Endothelial cell of umbilical vein (primary cell): ENCODE results near the gene MRPL42. TPM values are rescaled to one million over a fixed set of nuclear protein-coding genes. Genes with fewer than 3 reads are reported as not detected.

Experiments used
- BruUV-seq: library from RNA; stranded (reverse); fragments of 400-500 nt; replicated peaks from 2 replicates; lab custom pipeline; 2021; lab: Mats Ljungman, UMichigan
- CTCF ChIA-PET: fragments of 300-600, 350-600 bp; sonication (Branson Sonifier 250); formaldehyde crosslinking; loops from one replicate; lab custom pipeline; 2021; ENCODE audit warnings: antibody characterized with exemption, inconsistent platforms; lab: Charles Lee
- POLR2A ChIA-PET: fragments of 300-600, 350-600 bp; sonication (Branson Sonifier 250); formaldehyde crosslinking; loops from one replicate; lab custom pipeline; 2021; ENCODE audit warnings: antibody characterized with exemption, inconsistent platforms; lab: Charles Lee
- DNase-seq: peaks from one replicate; pipeline ENCODE4 v3.0.0-alpha.2; 2011; ENCODE audit warnings: low read depth, low spot score
- FAIRE-seq: peaks from 2 replicates; lab custom pipeline; 2011; peaks lifted over from hg19 to GRCh38; lab: Jason Lieb, UNC
- H2AFZ ChIP-seq: 2 replicates; pipeline ENCODE4 v1.6.0; 2012; ENCODE audit warnings: low read depth, low read length, control low read depth, inconsistent platforms
- H3K27ac ChIP-seq: 2 replicates; pipeline ENCODE4 v1.5.1; 2011; ENCODE audit warnings: low read depth, mild to moderate bottlenecking, control low read depth, low read length, moderate library complexity; ENCODE audit not compliant: insufficient read depth
- H3K27me3 ChIP-seq, 2 experiments: 2 replicates each; pipeline versions ENCODE4 v1.6.0 to v1.6.1; 2011; ENCODE audit warnings: low read length in 2 of 2, mixed read lengths in 1 of 2; ENCODE audit not compliant: control insufficient read depth in 2 of 2, insufficient read depth in 2 of 2
- H3K36me3 ChIP-seq, 2 experiments: 2 replicates in 1 of 2; 3 replicates in 1 of 2; pipeline ENCODE4 v1.5.1; 2011; ENCODE audit warnings: low read length in 2 of 2, mild to moderate bottlenecking in 1 of 2, moderate library complexity in 1 of 2; ENCODE audit not compliant: control insufficient read depth in 2 of 2, insufficient read depth in 2 of 2; ENCODE audit errors: extremely low read depth in 1 of 2
- H3K4me1 ChIP-seq: 3 replicates; pipeline ENCODE4 v1.5.1; 2011; ENCODE audit warnings: mild to moderate bottlenecking, low read length; ENCODE audit not compliant: control insufficient read depth, insufficient read depth; ENCODE audit errors: extremely low read depth
- H3K4me2 ChIP-seq: 2 replicates; pipeline ENCODE4 v1.6.1; 2011; ENCODE audit warnings: low read length, control low read depth, mixed read lengths; ENCODE audit not compliant: insufficient read depth
- H3K4me3 ChIP-seq, 3 experiments: fragments of 200-600 bp in 1 of 3; sonication (generic), shearing (Covaris generic) in 1 of 3; replicated peaks in 1 of 3; 2 replicates each; pipeline ENCODE4 v1.5.1; 2011 to 2016; ENCODE audit warnings: control low read depth in 3 of 3, low read length in 3 of 3, mild to moderate bottlenecking in 2 of 3, inconsistent platforms in 1 of 3, low read depth in 1 of 3, moderate library complexity in 1 of 3; ENCODE audit not compliant: insufficient read depth in 1 of 3
- H3K79me2 ChIP-seq: 2 replicates; pipeline ENCODE4 v1.6.0; 2012; ENCODE audit warnings: low read length, inconsistent platforms; ENCODE audit not compliant: control insufficient read depth, insufficient read depth
- H3K9ac ChIP-seq: replicated peaks from 2 replicates; pipeline ENCODE3; 2011; ENCODE audit warnings: low read length, control low read depth; ENCODE audit not compliant: insufficient read depth; ENCODE audit errors: extremely low read depth
- H3K9me1 ChIP-seq: replicated peaks from 3 replicates; pipeline ENCODE4 v1.6.0; 2011; ENCODE audit warnings: mild to moderate bottlenecking, low read length; ENCODE audit not compliant: control insufficient read depth, insufficient read depth; ENCODE audit errors: extremely low read depth
- H3K9me3 ChIP-seq: replicated peaks from 2 replicates; pipeline ENCODE4 v1.5.1; 2012; ENCODE audit warnings: low read length, inconsistent platforms; ENCODE audit not compliant: control insufficient read depth, insufficient read depth
- H4K20me1 ChIP-seq: replicated peaks from 2 replicates; pipeline ENCODE3; 2011; ENCODE audit warnings: mild to moderate bottlenecking, low read length; ENCODE audit not compliant: control insufficient read depth, insufficient read depth; ENCODE audit errors: extremely low read depth
- EZH2 ChIP-seq: IDR thresholded peaks from 2 replicates; pipeline ENCODE4 v1.6.1; 2012; ENCODE audit warnings: borderline replicate concordance, low read depth, mild to moderate bottlenecking, moderate library complexity, low read length, inconsistent platforms; ENCODE audit not compliant: severe bottlenecking
- FOS ChIP-seq: IDR thresholded peaks from 2 replicates; pipeline ENCODE4 v1.6.1; 2011; ENCODE audit warnings: mild to moderate bottlenecking, low read length, moderate library complexity, borderline replicate concordance; ENCODE audit not compliant: insufficient read depth
- GATA2 ChIP-seq: IDR thresholded peaks from 2 replicates; pipeline ENCODE4 v1.7.0; 2011; ENCODE audit warnings: low read depth, mild to moderate bottlenecking, moderate library complexity, mixed read lengths, low read length; ENCODE audit not compliant: insufficient read length, insufficient read depth
- JUN ChIP-seq: IDR thresholded peaks from 2 replicates; pipeline ENCODE4 v1.6.1; 2011; ENCODE audit warnings: borderline replicate concordance, low read depth; ENCODE audit not compliant: insufficient read length, insufficient read depth
- MYC ChIP-seq: IDR thresholded peaks from one replicate; pipeline ENCODE4 v1.6.1; 2011; ENCODE audit warnings: mild to moderate bottlenecking, low read depth, low read length
- POLR2A ChIP-seq: IDR thresholded peaks from 2 replicates; pipeline ENCODE4 v1.6.1; 2012; ENCODE audit warnings: low read depth, mild to moderate bottlenecking, control low read depth, low read length
- POLR2AphosphoS5 ChIP-seq: IDR thresholded peaks from 2 replicates; pipeline ENCODE4 v1.6.1; 2012; ENCODE audit warnings: low read depth, mild to moderate bottlenecking, control low read depth, low read length, moderate library complexity; ENCODE audit not compliant: insufficient read depth
- dilution Hi-C: fragments of 300-500 bp; cut with MboI; formaldehyde crosslinking; loops from one replicate; pipeline ENCODE4 v1.15.0; 2019; ENCODE audit warnings: low sequenced_read_pairs; ENCODE audit not compliant: extremely low pct_ligation_motif_present
- intact Hi-C: fragments of 100-400 bp; cut with micrococcal nuclease; formaldehyde crosslinking; loops from one replicate; pipeline ENCODE4 v1.10.0; 2022
- polyA plus RNA-seq, 4 experiments: library from polyadenylated mRNA; depleted of rRNA in 3 of 4; stranded (reverse) in 3 of 4; unstranded in 1 of 4; fragments of >200 nt; gene quantifications; 2 replicates each; pipeline versions ENCODE4 v1.2.1 to v1.2.3, GENCODE V29; 2011 to 2012; ENCODE audit warnings: missing spikeins in 1 of 4
- total RNA-seq: library from RNA; stranded (reverse); gene quantifications from 2 replicates; pipeline ENCODE4 v1.2.3, GENCODE V29; 2021
- TF ChIP-seq, protein P1 (sequence below): IDR thresholded peaks from 2 replicates; pipeline ENCODE4 v1.6.1; 2011; ENCODE audit not compliant: insufficient read depth, insufficient read length
- TF ChIP-seq, protein P2 (sequence below), 2 donors: IDR thresholded peaks; 1 replicate in 1 of 2; 2 replicates in 1 of 2; pipeline ENCODE4 v1.5.1; 2011; ENCODE audit warnings: low read length in 2 of 2, mild to moderate bottlenecking in 2 of 2, moderate library complexity in 2 of 2, control low read depth in 1 of 2, inconsistent platforms in 1 of 2, low read depth in 1 of 2; ENCODE audit not compliant: insufficient read depth in 1 of 2; ENCODE audit errors: extremely low read depth in 1 of 2

Gene MRPL42
- total and polyA plus RNA-seq, 2 donors (not counting 3 experiments of a cell fraction or from before 2014, with no cell fraction given): 38.5 to 61.2 TPM

DNA sequence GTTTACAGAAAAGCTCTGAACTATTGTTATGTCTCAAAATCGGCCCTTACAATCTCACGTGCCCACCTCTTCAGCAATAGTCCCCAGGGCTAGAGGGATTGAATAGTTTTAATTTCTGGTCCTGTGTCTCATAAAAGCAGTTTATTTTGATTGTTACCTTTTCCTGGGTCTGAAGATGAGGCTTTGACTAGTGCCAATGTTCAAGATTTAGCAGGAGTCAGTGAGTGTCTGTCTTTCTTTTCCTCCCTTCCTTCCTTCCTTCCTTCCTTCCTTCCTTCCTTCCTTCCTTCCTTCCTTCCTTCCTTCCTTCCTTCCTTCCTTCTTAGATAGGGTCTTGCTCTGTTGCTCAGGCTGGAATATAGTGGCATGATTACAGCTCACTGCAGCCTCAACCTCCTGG is 80.5 kb downstream of the MRPL42 start:
- Histone ChIP-seq H2AFZ (no peak overlapping the region), H3K4me1 (no peaks in the 10 kb centered on the region), H3K79me2 (no peaks in the 10 kb centered on the region), H3K9ac (no peak overlapping the region), H3K36me3 (no peaks in the 10 kb centered on the region), H3K27ac (no peak overlapping the region), H3K4me3 (no peak overlapping the region), H3K9me1 (no peaks in the 10 kb centered on the region), H3K9me3 (no peaks in the 10 kb centered on the region), H3K4me2 (no peak overlapping the region), H3K27me3 (peaks cover 0 to 4% of the 10 kb centered on the region in 2 experiments), H4K20me1 (no peaks in the 10 kb centered on the region)
- intact Hi-C loops (no loop called here), dilution Hi-C loops (no loop called here)
- FAIRE-seq: no peak
- ChIA-PET POLR2A (no interaction called here), CTCF (no interaction called here)
- DNase-seq: no peak
- no TSS peak for BruUV-seq
- TF ChIP-seq JUN (no peak), POLR2A (no peak), EZH2 (no peak), POLR2AphosphoS5 (no peak), MYC (no peak), GATA2 (no peak), FOS (no peak)
- TF ChIP-seq, protein P1, sequence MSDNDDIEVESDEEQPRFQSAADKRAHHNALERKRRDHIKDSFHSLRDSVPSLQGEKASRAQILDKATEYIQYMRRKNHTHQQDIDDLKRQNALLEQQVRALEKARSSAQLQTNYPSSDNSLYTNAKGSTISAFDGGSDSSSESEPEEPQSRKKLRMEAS: no peak
- TF ChIP-seq, protein P2, sequence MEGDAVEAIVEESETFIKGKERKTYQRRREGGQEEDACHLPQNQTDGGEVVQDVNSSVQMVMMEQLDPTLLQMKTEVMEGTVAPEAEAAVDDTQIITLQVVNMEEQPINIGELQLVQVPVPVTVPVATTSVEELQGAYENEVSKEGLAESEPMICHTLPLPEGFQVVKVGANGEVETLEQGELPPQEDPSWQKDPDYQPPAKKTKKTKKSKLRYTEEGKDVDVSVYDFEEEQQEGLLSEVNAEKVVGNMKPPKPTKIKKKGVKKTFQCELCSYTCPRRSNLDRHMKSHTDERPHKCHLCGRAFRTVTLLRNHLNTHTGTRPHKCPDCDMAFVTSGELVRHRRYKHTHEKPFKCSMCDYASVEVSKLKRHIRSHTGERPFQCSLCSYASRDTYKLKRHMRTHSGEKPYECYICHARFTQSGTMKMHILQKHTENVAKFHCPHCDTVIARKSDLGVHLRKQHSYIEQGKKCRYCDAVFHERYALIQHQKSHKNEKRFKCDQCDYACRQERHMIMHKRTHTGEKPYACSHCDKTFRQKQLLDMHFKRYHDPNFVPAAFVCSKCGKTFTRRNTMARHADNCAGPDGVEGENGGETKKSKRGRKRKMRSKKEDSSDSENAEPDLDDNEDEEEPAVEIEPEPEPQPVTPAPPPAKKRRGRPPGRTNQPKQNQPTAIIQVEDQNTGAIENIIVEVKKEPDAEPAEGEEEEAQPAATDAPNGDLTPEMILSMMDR (IDR thresholded peaks at IDR 0.05; ENCODE audit: extremely low read depth in 1 of 2, insufficient read depth in 1 of 2, low read depth in 1 of 2, low read length in 2 of 2): no peak
